Activated naive CD8-positive, alpha-beta T cell treated with anti-CD3 and anti-CD28 coated beads, Interleukin-2, amount 50 U/mL, for 24 hours (primary cell): ENCODE measurements around the gene COL15A1.

ENCODE experiments used
- ATAC-seq: fragments of 150-1000 bp; cut with Tn5 transposase; one replicate; pipeline ENCODE4 v1.10.0; 2021
- DNase-seq: peaks from one replicate; pipeline ENCODE4 v3.0.0; 2021
- H3K27ac Mint-ChIP-seq: one replicate; pipeline ENCODE4 v1.8.0; 2021; ENCODE audit warnings: mild to moderate bottlenecking, mixed read lengths
- H3K27me3 Mint-ChIP-seq: one replicate; pipeline ENCODE4 v1.8.0; 2021; ENCODE audit warnings: mixed read lengths
- H3K36me3 Mint-ChIP-seq: one replicate; pipeline ENCODE4 v1.8.0; 2021; ENCODE audit warnings: low read depth, mixed read lengths
- H3K4me1 Mint-ChIP-seq: one replicate; pipeline ENCODE4 v1.8.0; 2021; ENCODE audit warnings: mixed read lengths
- H3K4me3 Mint-ChIP-seq: one replicate; pipeline ENCODE4 v1.8.0; 2021; ENCODE audit warnings: mild to moderate bottlenecking, moderate library complexity, mixed read lengths
- H3K9me3 Mint-ChIP-seq: one replicate; pipeline ENCODE4 v1.8.0; 2021; ENCODE audit warnings: mixed read lengths

COL15A1 gene

GRCh38 chr9:98949565-98949964 is 5.9 kb downstream of the COL15A1 start:
- ATAC-seq (no peak), DNase-seq (no peak)
- H3K27me3 Mint-ChIP-seq, result peaks cover 25% of the 10 kb centered on the region
- peaks cover under 1% of the 10 kb centered on the region for H3K4me1 Mint-ChIP-seq
- no peaks in the 10 kb centered on the region for H3K36me3 Mint-ChIP-seq
- no peak overlapping the region for H3K27ac Mint-ChIP-seq
- H3K9me3 Mint-ChIP-seq, result no peaks in the 10 kb centered on the region
- H3K4me3 Mint-ChIP-seq, result no peak overlapping the region

- Mint-ChIP-seq H3K36me3 (no peaks in the 10 kb centered on the region), H3K27ac (no peak overlapping the region), H3K4me3 (no peak overlapping the region), H3K27me3 (peaks cover 18% of the 10 kb centered on the region), H3K4me1 (no peaks in the 10 kb centered on the region), H3K9me3 (no peaks in the 10 kb centered on the region)
- no peak for ATAC-seq
- no peak for DNase-seq
Observed at GRCh38 chr9:98950262-98950661, 6.6 kb downstream of the COL15A1 start.

GRCh38 chr9:98951967-98952366 is 8.3 kb downstream of the COL15A1 start:
- DNase-seq, result no peak

GRCh38 chr9:98953581-98954243 is 10.0 kb downstream of the COL15A1 start:
- Mint-ChIP-seq H3K27me3 (peaks cover 8% of the 10 kb centered on the region), H3K9me3 (no peaks in the 10 kb centered on the region), H3K4me3 (no peak overlapping the region), H3K27ac (no peak overlapping the region), H3K36me3 (peaks cover 2% of the 10 kb centered on the region), H3K4me1 (peaks cover 3% of the 10 kb centered on the region)
- no peak for DNase-seq
- no peak for ATAC-seq

More at GRCh38 chr9:98951967-98952366, 8.3 kb downstream of the COL15A1 start:
- H3K9me3 Mint-ChIP-seq, result no peaks in the 10 kb centered on the region
- no peak overlapping the region for H3K4me3 Mint-ChIP-seq
- H3K4me1 Mint-ChIP-seq, result no peaks in the 10 kb centered on the region
- peaks cover 8% of the 10 kb centered on the region for H3K27me3 Mint-ChIP-seq
- H3K36me3 Mint-ChIP-seq, result no peaks in the 10 kb centered on the region
- H3K27ac Mint-ChIP-seq, result no peak overlapping the region
- no peak for ATAC-seq

GRCh38 chr9:98954244-98954610 is 10.5 kb downstream of the COL15A1 start:
- no peak for ATAC-seq
- peaks cover 8% of the 10 kb centered on the region for H3K27me3 Mint-ChIP-seq

GRCh38 chr9:98955259-98955658 is 11.6 kb downstream of the COL15A1 start:
- no peak for ATAC-seq
- Mint-ChIP-seq H3K36me3 (peaks cover 2% of the 10 kb centered on the region), H3K4me1 (peaks cover 3% of the 10 kb centered on the region), H3K27me3 (peaks cover 8% of the 10 kb centered on the region), H3K4me3 (no peak overlapping the region), H3K9me3 (no peaks in the 10 kb centered on the region), H3K27ac (no peak overlapping the region)
- no peak for DNase-seq

More at GRCh38 chr9:98954244-98954610, 10.5 kb downstream of the COL15A1 start:
- Mint-ChIP-seq H3K4me1 (peaks cover 3% of the 10 kb centered on the region), H3K36me3 (peaks cover 2% of the 10 kb centered on the region), H3K27ac (no peak overlapping the region), H3K9me3 (no peaks in the 10 kb centered on the region), H3K4me3 (no peak overlapping the region)
- DNase-seq, result no peak

GRCh38 chr9:98957826-98958225 is 14.1 kb downstream of the COL15A1 start:
- Mint-ChIP-seq H3K4me3 (no peak overlapping the region), H3K4me1 (peaks cover 3% of the 10 kb centered on the region), H3K27me3 (no peaks in the 10 kb centered on the region), H3K36me3 (peaks cover 2% of the 10 kb centered on the region), H3K27ac (no peak overlapping the region), H3K9me3 (no peaks in the 10 kb centered on the region)
- DNase-seq (no peak), ATAC-seq (no peak)

GRCh38 chr9:98958271-98958984 is 14.7 kb downstream of the COL15A1 start:
- Mint-ChIP-seq H3K36me3 (peaks cover 2% of the 10 kb centered on the region), H3K27me3 (no peaks in the 10 kb centered on the region), H3K9me3 (no peaks in the 10 kb centered on the region), H3K4me3 (no peak overlapping the region), H3K27ac (no peak overlapping the region), H3K4me1 (peaks cover 3% of the 10 kb centered on the region)
- ATAC-seq, result peak; percentile 53
- no peak for DNase-seq

GRCh38 chr9:98960409-98960808 is 16.7 kb downstream of the COL15A1 start:
- Mint-ChIP-seq H3K27ac (no peak overlapping the region), H3K27me3 (no peaks in the 10 kb centered on the region), H3K9me3 (no peaks in the 10 kb centered on the region), H3K4me3 (no peak overlapping the region), H3K4me1 (peaks cover 3% of the 10 kb centered on the region), H3K36me3 (peaks cover 2% of the 10 kb centered on the region)
- ATAC-seq (no peak), DNase-seq (no peak)

- no peaks in the 10 kb centered on the region for H3K27me3 Mint-ChIP-seq
- peaks cover 3% of the 10 kb centered on the region for H3K4me1 Mint-ChIP-seq
- ATAC-seq, result no peak
- no peak for DNase-seq
- peaks cover 2% of the 10 kb centered on the region for H3K36me3 Mint-ChIP-seq
- no peak overlapping the region for H3K27ac Mint-ChIP-seq
- no peak overlapping the region for H3K4me3 Mint-ChIP-seq
- no peaks in the 10 kb centered on the region for H3K9me3 Mint-ChIP-seq
Observed at GRCh38 chr9:98961513-98962180, 17.9 kb downstream of the COL15A1 start.

- H3K9me3 Mint-ChIP-seq, result no peaks in the 10 kb centered on the region
- no peak for ATAC-seq
- H3K27ac Mint-ChIP-seq, result no peak overlapping the region
- H3K4me1 Mint-ChIP-seq, result peaks cover 3% of the 10 kb centered on the region
- no peak overlapping the region for H3K4me3 Mint-ChIP-seq
- H3K36me3 Mint-ChIP-seq, result peaks cover 2% of the 10 kb centered on the region
- no peaks in the 10 kb centered on the region for H3K27me3 Mint-ChIP-seq
- DNase-seq, result no peak
Observed at GRCh38 chr9:98962181-98962560, 18.5 kb downstream of the COL15A1 start.

- no peak overlapping the region for H3K4me3 Mint-ChIP-seq
- no peaks in the 10 kb centered on the region for H3K9me3 Mint-ChIP-seq
- no peak overlapping the region for H3K27ac Mint-ChIP-seq
- peaks cover 2% of the 10 kb centered on the region for H3K36me3 Mint-ChIP-seq
- H3K4me1 Mint-ChIP-seq, result peaks cover 3% of the 10 kb centered on the region
- DNase-seq, result no peak
- no peaks in the 10 kb centered on the region for H3K27me3 Mint-ChIP-seq
- no peak for ATAC-seq
Observed at GRCh38 chr9:98962861-98963260, 19.2 kb downstream of the COL15A1 start.

GRCh38 chr9:98964201-98964600 is 20.5 kb downstream of the COL15A1 start:
- no peaks in the 10 kb centered on the region for H3K9me3 Mint-ChIP-seq
- H3K27ac Mint-ChIP-seq, result no peak overlapping the region

GRCh38 chr9:98964911-98965336 is 21.2 kb downstream of the COL15A1 start:
- H3K4me3 Mint-ChIP-seq, result no peak overlapping the region
- H3K9me3 Mint-ChIP-seq, result no peaks in the 10 kb centered on the region
- no peaks in the 10 kb centered on the region for H3K36me3 Mint-ChIP-seq
- no peak for DNase-seq
- no peaks in the 10 kb centered on the region for H3K27me3 Mint-ChIP-seq
- no peak for ATAC-seq
- no peaks in the 10 kb centered on the region for H3K4me1 Mint-ChIP-seq
- no peak overlapping the region for H3K27ac Mint-ChIP-seq

More at GRCh38 chr9:98964201-98964600, 20.5 kb downstream of the COL15A1 start:
- Mint-ChIP-seq H3K4me3 (no peak overlapping the region), H3K36me3 (no peaks in the 10 kb centered on the region), H3K4me1 (no peaks in the 10 kb centered on the region), H3K27me3 (no peaks in the 10 kb centered on the region)
- DNase-seq, result no peak
- no peak for ATAC-seq

- no peaks in the 10 kb centered on the region for H3K9me3 Mint-ChIP-seq
- no peaks in the 10 kb centered on the region for H3K27me3 Mint-ChIP-seq
- H3K36me3 Mint-ChIP-seq, result no peaks in the 10 kb centered on the region
- no peak overlapping the region for H3K27ac Mint-ChIP-seq
- DNase-seq, result no peak
- ATAC-seq, result no peak
- H3K4me3 Mint-ChIP-seq, result no peak overlapping the region
- no peaks in the 10 kb centered on the region for H3K4me1 Mint-ChIP-seq
Observed at GRCh38 chr9:98966676-98967075, 23.0 kb downstream of the COL15A1 start.
